ENCODE data around the gene AKAP5. TPM values are rescaled to one million over a fixed set of nuclear protein-coding genes. Genes with fewer than 3 reads are reported as not detected.

AKAP5 gene
- total and polyA plus RNA-seq, 2 of the 8 experiments (the other 6 are each of a cell fraction or from before 2014, with no cell fraction given), result 0.50 to 3.8 TPM

- Histone ChIP-seq H4K5ac (ENCODE audit: insufficient read length, low read depth, low read length) (no peak overlapping the region), H3K23me2 (ENCODE audit: low read depth, low read length) (no peaks in the 10 kb centered on the region), H2BK5ac (ENCODE audit: low read depth, low read length) (no peak overlapping the region), H3K9me3 (ENCODE audit: insufficient read depth in 2 of 2, low read depth in 1 of 2, low read length in 1 of 2) (no peaks in the 10 kb centered on the region), H3K27me3 (replicated peaks in 1 of 4; ENCODE audit: control insufficient read depth in 3 of 4, extremely low read depth in 1 of 4, insufficient read depth in 3 of 4, low read length in 3 of 4) (no peaks in the 10 kb centered on the region), H3K9ac (replicated peaks in 1 of 4; ENCODE audit: extremely low read depth in 1 of 4, low read depth in 3 of 4, low read length in 3 of 4) (no peak overlapping the region), H3K4me3 (ENCODE audit: extremely low read depth in 1 of 4, insufficient read depth in 2 of 4, low read depth in 3 of 4, low read length in 4 of 4) (no peak overlapping the region), H2AFZ (ENCODE audit: low read length) (no peak overlapping the region), H3K23ac (ENCODE audit: insufficient read length) (no peak overlapping the region), H2AK5ac (ENCODE audit: low read depth, low read length) (no peak overlapping the region), H2BK15ac (ENCODE audit: low read length) (no peak overlapping the region), H4K8ac (ENCODE audit: extremely low read depth, insufficient read depth, low read length) (no peak overlapping the region), H3K18ac (ENCODE audit: extremely low read depth, low read length) (no peak overlapping the region), H3K14ac (ENCODE audit: insufficient read length) (no peak overlapping the region), H3K4me2 (ENCODE audit: insufficient read depth in 1 of 2, low read depth in 2 of 2, low read length in 2 of 2) (no peak overlapping the region), H3K4me1 (replicated peaks in 1 of 4; ENCODE audit: control insufficient read depth in 3 of 4, insufficient read depth in 4 of 4, low read length in 3 of 4) (no peaks in the 10 kb centered on the region), H3K4ac (replicated peaks; ENCODE audit: insufficient read length, low read depth, low read length) (no peak overlapping the region), H3K56ac (replicated peaks; ENCODE audit: insufficient read length, low read depth, low read length) (no peak overlapping the region), H4K91ac (replicated peaks; ENCODE audit: insufficient read length, low read length) (no peak overlapping the region), H3K79me1 (ENCODE audit: low read depth, low read length) (0 out of 2 replicates have a peak, but pooled peaks cover 3% of the 10 kb centered on the region), H2BK12ac (ENCODE audit: low read depth, low read length) (no peak overlapping the region), H4K20me1 (replicated peaks in 1 of 2; ENCODE audit: control insufficient read depth in 1 of 2, insufficient read depth in 2 of 2, low read length in 2 of 2) (peaks cover 0 to 6% of the 10 kb centered on the region in 2 experiments), H3K36me3 (ENCODE audit: control insufficient read depth in 2 of 4, insufficient read depth in 4 of 4, low read length in 3 of 4) (peaks cover 23 to 91% (median 72%) of the 10 kb centered on the region in 4 experiments; a peak in 7 of 8 replicates), H3K27ac (ENCODE audit: low read depth, low read length) (no peak overlapping the region), H3K79me2 (ENCODE audit: control insufficient read depth in 1 of 2, insufficient read depth in 2 of 2, low read length in 2 of 2) (no peaks in the 10 kb centered on the region), H2BK120ac (replicated peaks; ENCODE audit: low read depth, low read length) (no peak overlapping the region), H2BK20ac (ENCODE audit: low read length) (no peak overlapping the region)
- DNase-seq (ENCODE audit: low read depth in 1 of 2, low spot score in 2 of 2) (no peak), FAIRE-seq (no peak)
- TF ChIP-seq EZH2 (IDR thresholded peaks at IDR 0.05; ENCODE audit: low read depth, low read length, severe bottlenecking) (no peak), RBBP5 (IDR thresholded peaks at IDR 0.05; ENCODE audit: borderline replicate concordance, low read depth, low read length) (no peak), SIRT6 (IDR thresholded peaks at IDR 0.05; ENCODE audit: low read length) (no peak)
- WGBS, 2 experiments (ENCODE audit: extremely low coverage in 1 of 2, insufficient coverage in 1 of 2, insufficient read length in 1 of 2, insufficient replicate concordance in 2 of 2, low coverage in 1 of 2, low lambda C conversion rate in 2 of 2, missing lambda C conversion rate in 1 of 2), result 97% methylated on average over 6 of the region's 6 CpGs; no CpG with 5 or more reads in 1 of the 2 experiments
- POLR2A ChIA-PET (ENCODE audit: partially characterized antibody), result interaction anchor here (1.4 to 1.9 kb wide), 3 partner anchors 15 to 20 kb away, joined by 3 to 7 read pairs (median 3); no protein-coding TSS in a partner anchor
- CTCF ChIA-PET (ENCODE audit: partially characterized antibody), result interaction anchor here (0.6 to 2.6 kb wide), 12 partner anchors 9 to 846 kb away, joined by 3 to 14 read pairs (median 4); no protein-coding TSS in a partner anchor
Measured at GRCh38 chr14:64423987-64424386, 41.3 kb upstream of the AKAP5 start.
